Activated CD4-positive, alpha-beta memory T cell treated with anti-CD3 and anti-CD28 coated beads for 36 hours (primary cell): ENCODE measurements around the gene R3HDML. TPM values are rescaled to one million over a fixed set of nuclear protein-coding genes. Genes with fewer than 3 reads are reported as not detected.
"Not testable (repeated sequence)": the region's sequence is repeated elsewhere in the genome, so short reads cannot be mapped to it uniquely, and the experiment has no call there.

Experiments used
- CTCF ChIA-PET: fragments of 350-600 bp; sonication (Branson Sonifier 250); formaldehyde crosslinking; loops from one replicate; lab custom pipeline; 2021; ENCODE audit warnings: antibody characterized with exemption, inconsistent platforms; lab: Charles Lee
- POLR2A ChIA-PET: fragments of 350-600 bp; sonication (Branson Sonifier 250); formaldehyde crosslinking; loops from one replicate; lab custom pipeline; 2021; ENCODE audit warnings: antibody characterized with exemption; lab: Charles Lee
- DNase-seq: peaks from one replicate; pipeline ENCODE4 v3.0.0-alpha.2; 2020
- H3K27ac Mint-ChIP-seq: one replicate; pipeline ENCODE4 v1.8.0; 2021; ENCODE audit warnings: mixed read lengths
- H3K27me3 Mint-ChIP-seq: one replicate; pipeline ENCODE4 v1.8.0; 2021; ENCODE audit warnings: mixed read lengths
- H3K36me3 Mint-ChIP-seq: one replicate; pipeline ENCODE4 v1.8.0; 2021; ENCODE audit warnings: mixed read lengths
- H3K4me1 Mint-ChIP-seq: one replicate; pipeline ENCODE4 v1.8.0; 2021; ENCODE audit warnings: low read depth, mixed read lengths
- H3K4me3 Mint-ChIP-seq: one replicate; pipeline ENCODE4 v1.8.0; 2021; ENCODE audit warnings: mild to moderate bottlenecking, mixed read lengths
- H3K9me3 Mint-ChIP-seq: one replicate; pipeline ENCODE4 v1.8.0; 2021; ENCODE audit warnings: mixed read lengths
- intact Hi-C: fragments of 100-400 bp; cut with micrococcal nuclease; formaldehyde crosslinking; loops from one replicate; pipeline ENCODE4 v1.15.1; 2023
- total RNA-seq, 2 experiments: library from RNA; stranded (reverse); gene quantifications; one replicate each; pipeline ENCODE4 v1.2.3, GENCODE V29; 2021

R3HDML gene, protein sequence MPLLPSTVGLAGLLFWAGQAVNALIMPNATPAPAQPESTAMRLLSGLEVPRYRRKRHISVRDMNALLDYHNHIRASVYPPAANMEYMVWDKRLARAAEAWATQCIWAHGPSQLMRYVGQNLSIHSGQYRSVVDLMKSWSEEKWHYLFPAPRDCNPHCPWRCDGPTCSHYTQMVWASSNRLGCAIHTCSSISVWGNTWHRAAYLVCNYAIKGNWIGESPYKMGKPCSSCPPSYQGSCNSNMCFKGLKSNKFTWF
- total RNA-seq: not detected

DNA sequence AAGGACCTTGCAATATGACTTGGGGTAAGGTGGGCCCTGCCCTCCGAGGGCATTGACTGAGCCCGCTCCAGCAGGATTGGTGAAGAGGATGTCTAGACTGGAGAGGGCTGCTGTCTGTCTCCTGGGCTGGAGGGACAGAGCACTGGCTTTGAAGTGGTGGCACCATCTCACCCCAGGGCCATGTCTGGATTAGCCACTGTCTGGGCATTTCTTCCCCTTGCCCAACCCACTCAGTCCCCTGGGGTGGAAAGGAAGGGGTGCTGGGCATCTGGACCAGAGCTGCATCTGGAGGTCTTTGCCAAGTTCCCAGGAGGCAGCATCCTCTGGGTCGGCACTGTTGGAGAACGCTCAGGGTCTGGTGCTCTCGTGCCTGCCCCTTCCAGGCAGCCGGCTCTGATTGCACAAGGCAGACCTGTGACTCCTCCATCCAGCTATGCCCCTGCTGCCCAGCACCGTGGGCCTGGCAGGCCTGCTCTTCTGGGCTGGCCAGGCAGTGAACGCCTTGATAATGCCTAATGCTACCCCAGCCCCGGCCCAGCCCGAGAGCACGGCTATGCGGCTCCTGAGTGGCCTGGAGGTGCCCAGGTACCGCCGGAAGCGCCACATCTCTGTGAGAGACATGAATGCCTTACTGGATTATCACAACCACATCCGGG is at the start of gene R3HDML:
TSS of gene R3HDML (plus strand) at position 319 of the 656 bp plus-strand sequence. CDS start at position 434, 115 bp downstream.
- ChIA-PET CTCF (no interaction called here), POLR2A (interaction anchor here (0.6 kb wide), 1 partner anchor 13 kb away, joined by 4 read pairs; no protein-coding TSS in a partner anchor)
- no peak for DNase-seq
- no peak within 1 kb of the TSS for H3K27ac Mint-ChIP-seq
- H3K4me1 Mint-ChIP-seq: no peaks in the 10 kb centered on the region
- H3K4me3 Mint-ChIP-seq: no peak within 1 kb of the TSS
- H3K27me3 Mint-ChIP-seq: peaks cover 15% of the 10 kb centered on the region
- H3K36me3 Mint-ChIP-seq: no peaks in the 10 kb centered on the region
- no peaks in the 10 kb centered on the region for H3K9me3 Mint-ChIP-seq
- intact Hi-C loops: no loop called here

DNA sequence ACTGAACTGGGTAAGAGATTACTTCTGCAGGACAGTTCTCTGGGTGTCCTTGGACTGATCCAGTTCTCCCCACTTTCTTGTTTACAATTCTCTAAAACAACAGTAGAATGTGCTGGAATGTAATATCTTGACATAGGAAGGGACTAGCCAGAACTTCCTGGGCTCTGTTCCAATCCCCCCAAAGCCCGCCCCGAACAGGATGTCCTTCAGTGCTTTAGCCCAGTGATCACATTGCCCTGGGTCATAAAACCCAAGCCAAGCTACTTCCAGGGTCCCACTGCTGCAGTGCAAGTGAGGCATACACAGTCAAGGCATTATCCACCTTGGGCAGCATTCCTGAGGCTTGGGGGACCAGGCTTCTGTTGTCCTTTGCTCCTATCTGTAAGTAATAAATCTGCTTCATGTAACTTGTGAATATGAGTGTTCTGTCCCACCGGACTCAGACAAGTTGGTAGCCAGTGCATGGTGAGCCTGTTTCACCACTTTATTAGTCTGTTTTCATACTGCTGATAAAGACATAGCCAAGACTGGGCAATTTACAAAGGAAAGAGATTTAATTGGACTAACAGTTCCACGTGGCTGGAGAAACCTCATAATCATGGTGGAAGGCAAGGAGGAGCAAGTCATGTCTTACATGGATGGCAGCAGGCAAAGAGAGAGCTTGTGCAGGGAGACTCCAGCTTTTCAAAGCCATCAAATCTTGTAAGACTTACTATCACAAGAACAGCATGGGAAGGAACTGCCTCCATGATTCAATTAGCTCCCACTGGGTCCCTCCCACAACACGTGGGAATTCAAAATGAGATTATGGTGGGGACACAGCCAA is 49.4 kb upstream of the R3HDML start:
- ChIA-PET POLR2A (no interaction called here), CTCF (interaction anchor here (1.1 to 1.4 kb wide), 2 partner anchors 69 to 72 kb away, joined by 3 to 6 read pairs; no protein-coding TSS in a partner anchor)
- H3K9me3 Mint-ChIP-seq: no peaks in the 10 kb centered on the region
- H3K36me3 Mint-ChIP-seq: peaks cover 2% of the 10 kb centered on the region
- H3K4me1 Mint-ChIP-seq: no peaks in the 10 kb centered on the region
- no peak for DNase-seq
- H3K4me3 Mint-ChIP-seq: no peak overlapping the region
- no peaks in the 10 kb centered on the region for H3K27me3 Mint-ChIP-seq
- intact Hi-C loops: no loop called here
- H3K27ac Mint-ChIP-seq: no peak overlapping the region

DNA sequence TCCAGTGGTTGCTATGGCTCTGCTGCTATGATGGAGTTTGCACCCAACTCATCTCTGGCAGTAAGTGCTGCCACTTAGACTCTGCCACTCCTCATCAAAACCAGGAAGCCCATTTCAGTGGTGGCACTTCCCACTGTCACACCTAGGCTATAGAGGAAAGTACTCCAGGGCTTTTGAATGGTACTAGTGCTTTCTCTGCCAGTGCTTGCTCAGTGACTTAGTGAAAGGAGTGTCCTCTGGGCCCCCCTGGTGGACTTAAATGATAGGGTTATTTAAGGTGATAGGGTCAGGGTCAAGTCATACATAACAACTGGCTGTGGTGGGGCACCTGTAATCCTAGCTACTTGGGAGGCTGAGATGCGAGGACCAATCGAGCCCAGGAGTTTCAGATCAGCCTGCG is 48.6 kb upstream of the R3HDML start:
- intact Hi-C loops: no loop called here
- ChIA-PET POLR2A (no interaction called here), CTCF (no interaction called here)
- H3K4me3 Mint-ChIP-seq: no peak overlapping the region
- no peak for DNase-seq
- peaks cover 2% of the 10 kb centered on the region for H3K36me3 Mint-ChIP-seq
- no peak overlapping the region for H3K27ac Mint-ChIP-seq
- no peaks in the 10 kb centered on the region for H3K9me3 Mint-ChIP-seq
- no peaks in the 10 kb centered on the region for H3K27me3 Mint-ChIP-seq
- H3K4me1 Mint-ChIP-seq: no peaks in the 10 kb centered on the region

DNA sequence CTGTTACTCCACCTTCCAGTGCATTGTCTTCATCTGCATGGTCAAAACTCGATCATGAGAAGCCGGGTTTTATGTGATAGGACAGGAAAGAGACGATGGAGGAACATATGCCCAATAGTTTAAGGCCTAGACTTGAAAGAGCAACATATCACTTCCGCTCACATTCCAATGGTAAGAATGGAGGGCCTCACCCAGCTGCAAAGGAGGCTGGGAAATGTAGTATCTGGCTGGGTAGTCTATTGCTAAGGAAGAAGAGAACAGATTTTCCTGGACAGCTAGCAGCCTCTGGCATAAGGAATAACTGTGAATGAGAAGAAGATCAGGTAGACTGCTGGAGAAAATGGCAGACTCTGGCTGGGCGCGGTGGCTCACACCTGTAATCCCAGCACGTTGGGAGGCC is 45.1 kb upstream of the R3HDML start:
- H3K27me3 Mint-ChIP-seq: no peaks in the 10 kb centered on the region
- DNase-seq: no peak
- H3K36me3 Mint-ChIP-seq: peaks cover 2% of the 10 kb centered on the region
- intact Hi-C loops: no loop called here
- ChIA-PET POLR2A (no interaction called here), CTCF (no interaction called here)
- no peak overlapping the region for H3K4me3 Mint-ChIP-seq
- H3K4me1 Mint-ChIP-seq: no peaks in the 10 kb centered on the region
- H3K27ac Mint-ChIP-seq: no peak overlapping the region
- H3K9me3 Mint-ChIP-seq: no peaks in the 10 kb centered on the region

DNA sequence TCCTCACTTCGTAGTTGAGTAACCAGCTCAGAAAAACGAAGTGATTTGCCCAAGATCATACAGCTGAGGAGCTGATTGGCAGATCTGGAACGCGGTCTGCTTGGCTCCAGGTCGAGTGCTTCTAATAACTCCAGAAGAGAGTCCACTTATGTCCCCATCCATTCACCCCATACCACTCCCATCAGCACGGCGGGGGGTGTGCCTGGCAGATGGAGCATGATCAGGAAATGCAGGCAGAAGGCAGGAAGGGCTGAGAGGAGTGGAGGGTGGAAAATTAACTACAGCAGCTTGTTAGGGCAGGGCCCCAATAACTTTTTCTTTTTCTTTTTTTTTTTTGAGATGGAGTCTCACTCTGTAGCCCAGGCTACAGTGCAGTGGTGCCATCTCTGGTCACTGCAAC is 40.8 kb upstream of the R3HDML start:
- intact Hi-C loops: no loop called here
- Mint-ChIP-seq H3K27ac (no peak overlapping the region), H3K4me3 (no peak overlapping the region), H3K27me3 (no peaks in the 10 kb centered on the region), H3K4me1 (peaks cover 3% of the 10 kb centered on the region), H3K36me3 (no peaks in the 10 kb centered on the region), H3K9me3 (no peaks in the 10 kb centered on the region)
- ChIA-PET CTCF (interaction anchor here (1.4 kb wide), 1 partner anchor 79 kb away, joined by 3 read pairs; no protein-coding TSS in a partner anchor), POLR2A (interaction anchor here (1.0 kb wide), 1 partner anchor 15 kb away, joined by 3 read pairs; the partner anchor contains the start of gene FITM2)
- no peak for DNase-seq

DNA sequence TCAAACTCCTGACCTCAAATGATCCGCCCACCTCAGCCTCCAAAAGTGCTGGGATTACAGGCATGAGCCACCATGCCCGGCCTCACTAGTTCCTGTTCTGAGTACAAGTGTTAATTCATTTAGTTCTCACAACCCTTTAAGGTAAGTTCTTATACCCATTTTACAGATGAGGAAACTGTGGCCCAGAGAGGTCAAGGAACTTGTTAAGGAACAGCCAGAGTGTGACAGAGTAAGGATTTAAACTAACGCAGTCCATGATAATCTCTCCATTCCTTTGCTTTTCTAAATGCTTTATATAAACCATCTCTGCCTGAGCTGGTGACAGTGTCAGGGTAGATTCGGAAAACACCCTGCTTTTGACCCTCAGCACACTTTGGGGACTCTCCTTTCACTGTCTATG is 39.1 kb upstream of the R3HDML start:
- Mint-ChIP-seq H3K36me3 (no peaks in the 10 kb centered on the region), H3K27me3 (no peaks in the 10 kb centered on the region), H3K27ac (no peak overlapping the region), H3K4me1 (peaks cover 3% of the 10 kb centered on the region), H3K9me3 (no peaks in the 10 kb centered on the region), H3K4me3 (no peak overlapping the region)
- DNase-seq: no peak
- intact Hi-C loops: no loop called here
- CTCF ChIA-PET: interaction anchor here (1.3 kb wide), 1 partner anchor 13 kb away, joined by 4 read pairs; the partner anchor contains the start of gene FITM2
- POLR2A ChIA-PET: no interaction called here

DNA sequence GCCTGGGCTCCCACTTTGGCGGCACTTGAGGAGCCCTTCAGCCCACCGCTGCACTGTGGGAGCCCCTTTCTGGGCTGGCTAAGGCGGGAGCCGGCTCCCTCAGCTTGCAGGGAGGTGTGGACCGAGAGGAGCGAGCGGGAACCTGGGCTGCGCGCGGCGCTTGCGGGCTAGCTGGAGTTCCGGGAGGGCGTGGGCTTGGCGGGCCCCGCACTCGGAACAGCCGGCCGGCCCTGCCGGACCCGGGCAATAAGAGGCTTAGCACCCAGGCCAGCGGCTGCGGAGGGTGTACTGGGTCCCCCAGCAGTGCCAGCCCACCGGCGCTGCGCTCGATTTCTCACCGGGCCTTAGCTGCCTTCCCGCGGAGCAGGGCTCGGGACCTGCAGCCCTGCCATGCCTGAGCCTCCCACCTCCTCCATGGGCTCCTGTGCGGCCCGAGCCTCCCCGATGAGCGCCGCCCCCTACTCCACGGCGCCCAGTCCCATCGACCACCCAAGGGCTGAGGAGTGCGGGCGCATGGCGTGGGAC is 37.8 kb upstream of the R3HDML start:
- CTCF ChIA-PET: interaction anchor here (2.1 to 2.2 kb wide), 2 partner anchors 12 to 81 kb away, joined by 9 to 13 read pairs; partner anchors contain the start of gene FITM2
- H3K4me3 Mint-ChIP-seq, H3K27ac Mint-ChIP-seq, H3K4me1 Mint-ChIP-seq, intact Hi-C loops, H3K36me3 Mint-ChIP-seq, H3K27me3 Mint-ChIP-seq, H3K9me3 Mint-ChIP-seq, DNase-seq, POLR2A ChIA-PET: not testable (repeated sequence)

DNA sequence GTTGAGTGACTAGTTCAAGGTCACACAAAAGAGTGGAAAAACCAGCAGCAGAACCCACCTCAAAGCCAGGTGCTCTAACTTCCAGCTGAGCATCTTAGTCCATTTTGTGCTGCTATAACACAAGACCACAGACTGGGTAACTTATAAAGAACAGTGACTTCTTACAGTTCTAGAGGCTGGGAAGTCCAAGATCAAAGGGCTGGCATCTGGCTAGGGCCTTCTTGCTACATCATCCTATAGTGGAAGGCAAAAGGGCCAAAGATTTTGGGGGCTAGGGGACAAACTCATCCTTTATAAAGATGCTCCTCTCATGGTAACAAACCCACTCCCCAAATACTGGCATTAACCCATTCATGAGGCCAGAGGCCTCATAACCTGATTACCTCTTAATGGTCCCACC is 35.6 kb upstream of the R3HDML start:
- Mint-ChIP-seq H3K27ac (no peak overlapping the region), H3K4me3 (no peak overlapping the region), H3K4me1 (peaks cover 3% of the 10 kb centered on the region), H3K36me3 (peaks cover 1% of the 10 kb centered on the region), H3K9me3 (no peaks in the 10 kb centered on the region), H3K27me3 (no peaks in the 10 kb centered on the region)
- intact Hi-C loops: no loop called here
- ChIA-PET POLR2A (no interaction called here), CTCF (interaction anchor here (2.1 to 2.2 kb wide), 2 partner anchors 10 to 84 kb away, joined by 9 to 13 read pairs; partner anchors contain the start of gene FITM2)
- DNase-seq: no peak

DNA sequence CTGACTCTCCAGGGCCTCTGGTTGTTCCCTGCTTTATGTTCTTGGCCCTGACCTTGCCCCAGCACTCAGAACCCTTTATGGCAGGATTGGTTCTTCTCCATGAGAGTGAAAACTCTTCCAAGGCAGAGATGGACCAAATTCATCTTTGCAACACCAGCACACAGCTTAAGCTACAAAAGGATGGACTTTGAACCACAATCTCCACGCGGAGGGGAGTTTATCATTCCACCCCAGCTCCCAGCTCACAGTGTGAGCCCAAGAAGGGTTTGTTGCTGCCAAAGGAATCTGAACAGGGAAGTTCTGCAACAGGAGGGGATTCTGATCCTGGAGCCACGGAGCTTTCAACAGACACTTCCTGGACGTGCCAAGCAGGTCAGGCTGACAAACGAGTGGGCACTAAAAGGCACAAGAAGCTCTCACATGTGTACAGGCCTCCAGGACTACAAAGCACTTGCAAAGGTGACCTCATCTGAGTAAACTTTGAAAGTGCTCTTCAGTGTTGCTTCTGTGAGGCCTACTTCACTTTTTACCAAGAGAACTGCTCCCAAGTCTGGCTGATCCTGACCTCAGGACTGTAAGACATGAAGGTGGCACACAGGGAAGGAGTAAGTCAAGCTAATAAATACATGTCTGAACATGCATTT is 34.7 kb upstream of the R3HDML start:
- CTCF ChIA-PET: interaction anchor here (1.0 kb wide), 1 partner anchor 9 kb away, joined by 5 read pairs; the partner anchor contains the start of gene FITM2
- POLR2A ChIA-PET: no interaction called here
- H3K4me3 Mint-ChIP-seq: no peak overlapping the region
- DNase-seq: no peak
- peaks cover 1% of the 10 kb centered on the region for H3K36me3 Mint-ChIP-seq
- no peaks in the 10 kb centered on the region for H3K27me3 Mint-ChIP-seq
- H3K4me1 Mint-ChIP-seq: peaks cover 3% of the 10 kb centered on the region
- H3K9me3 Mint-ChIP-seq: no peaks in the 10 kb centered on the region
- intact Hi-C loops: no loop called here
- no peak overlapping the region for H3K27ac Mint-ChIP-seq

DNA sequence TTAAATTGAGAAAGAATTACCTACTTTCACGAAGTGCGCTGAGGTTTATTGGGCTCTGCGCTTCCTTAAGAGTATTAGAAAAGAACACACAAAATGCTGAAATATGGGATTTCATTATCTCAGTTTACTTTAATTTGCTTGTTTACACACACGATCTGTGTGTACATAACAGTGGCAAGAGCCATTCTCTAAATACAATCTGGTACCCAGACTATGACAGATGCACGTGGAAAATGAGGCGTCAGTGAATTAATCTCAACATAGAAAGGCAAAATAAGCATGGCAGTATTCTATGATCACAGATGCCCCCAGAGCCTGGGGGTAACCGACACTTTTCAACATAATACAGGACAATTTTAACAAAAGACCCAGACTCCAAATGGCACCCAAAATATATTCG is 34.1 kb upstream of the R3HDML start:
- DNase-seq: no peak
- H3K27ac Mint-ChIP-seq: no peak overlapping the region
- POLR2A ChIA-PET: no interaction called here
- intact Hi-C loops: no loop called here
- H3K9me3 Mint-ChIP-seq: no peaks in the 10 kb centered on the region
- peaks cover 1% of the 10 kb centered on the region for H3K36me3 Mint-ChIP-seq
- H3K4me3 Mint-ChIP-seq: no peak overlapping the region
- no peaks in the 10 kb centered on the region for H3K27me3 Mint-ChIP-seq
- H3K4me1 Mint-ChIP-seq: peaks cover 3% of the 10 kb centered on the region
- CTCF ChIA-PET: interaction anchor here (1.0 kb wide), 1 partner anchor 8 kb away, joined by 5 read pairs; the partner anchor contains the start of gene FITM2

DNA sequence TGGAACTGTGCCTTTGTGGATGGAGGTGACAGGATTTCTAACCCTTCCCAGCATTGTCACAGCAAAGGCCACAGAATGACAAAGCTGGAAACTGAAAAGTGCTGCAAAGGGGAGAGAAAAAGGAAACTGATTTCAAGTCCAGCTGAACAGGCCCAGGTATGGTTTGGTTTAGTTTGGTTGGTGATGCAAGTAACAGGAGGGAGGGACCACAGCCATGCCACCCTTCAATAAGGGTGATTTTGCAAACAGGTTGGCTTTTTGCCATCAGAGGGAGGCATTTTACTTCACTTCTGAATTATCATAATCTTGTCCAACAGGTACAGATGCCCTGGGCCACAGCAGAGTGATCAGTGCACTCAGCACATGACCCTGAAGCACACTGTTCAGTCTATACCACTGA is 32.5 kb upstream of the R3HDML start:
- Mint-ChIP-seq H3K9me3 (no peaks in the 10 kb centered on the region), H3K27me3 (no peaks in the 10 kb centered on the region), H3K27ac (no peak overlapping the region), H3K4me3 (no peak overlapping the region), H3K36me3 (peaks cover 1% of the 10 kb centered on the region), H3K4me1 (peaks cover 2% of the 10 kb centered on the region)
- intact Hi-C loops: no loop called here
- ChIA-PET CTCF (no interaction called here), POLR2A (no interaction called here)
- no peak for DNase-seq
